Measurements from ENCODE around the gene CYP1A2.

DNA sequence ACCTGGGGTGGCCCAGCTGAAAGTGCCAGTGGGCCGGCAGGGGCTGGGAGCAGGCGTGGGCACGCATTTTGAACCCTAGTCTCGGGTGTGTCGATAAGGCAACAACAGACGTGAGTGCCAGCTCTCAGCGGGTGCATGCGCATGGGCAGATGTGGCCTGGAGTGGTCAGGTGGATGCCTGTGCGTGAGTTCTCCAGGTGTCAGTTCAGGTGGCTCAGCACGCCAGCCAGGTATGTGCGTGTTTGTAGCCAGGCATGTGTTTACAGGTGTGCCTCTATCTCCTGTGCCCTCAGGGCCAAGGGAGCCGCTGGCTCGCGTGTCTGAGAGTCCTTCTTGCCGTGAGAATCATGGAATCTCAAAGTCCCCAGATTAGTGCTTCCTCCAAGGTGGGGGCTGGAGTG lies 14.8 kb downstream of the CYP1A2 start:
- TF ChIP-seq, protein P1, sequence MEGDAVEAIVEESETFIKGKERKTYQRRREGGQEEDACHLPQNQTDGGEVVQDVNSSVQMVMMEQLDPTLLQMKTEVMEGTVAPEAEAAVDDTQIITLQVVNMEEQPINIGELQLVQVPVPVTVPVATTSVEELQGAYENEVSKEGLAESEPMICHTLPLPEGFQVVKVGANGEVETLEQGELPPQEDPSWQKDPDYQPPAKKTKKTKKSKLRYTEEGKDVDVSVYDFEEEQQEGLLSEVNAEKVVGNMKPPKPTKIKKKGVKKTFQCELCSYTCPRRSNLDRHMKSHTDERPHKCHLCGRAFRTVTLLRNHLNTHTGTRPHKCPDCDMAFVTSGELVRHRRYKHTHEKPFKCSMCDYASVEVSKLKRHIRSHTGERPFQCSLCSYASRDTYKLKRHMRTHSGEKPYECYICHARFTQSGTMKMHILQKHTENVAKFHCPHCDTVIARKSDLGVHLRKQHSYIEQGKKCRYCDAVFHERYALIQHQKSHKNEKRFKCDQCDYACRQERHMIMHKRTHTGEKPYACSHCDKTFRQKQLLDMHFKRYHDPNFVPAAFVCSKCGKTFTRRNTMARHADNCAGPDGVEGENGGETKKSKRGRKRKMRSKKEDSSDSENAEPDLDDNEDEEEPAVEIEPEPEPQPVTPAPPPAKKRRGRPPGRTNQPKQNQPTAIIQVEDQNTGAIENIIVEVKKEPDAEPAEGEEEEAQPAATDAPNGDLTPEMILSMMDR (IDR thresholded peaks at IDR 0.05), result no peak
- TF ChIP-seq EP300 (IDR thresholded peaks at IDR 0.05) (peak in 1 of 4 donors; percentile 67), POLR2AphosphoS5 (IDR thresholded peaks at IDR 0.05) (no peak)

Measured in upper lobe of left lung (tissue), 4 donors.